HG03558 (cell line): ENCODE data around the gene HMCN1.
"Not testable (repeated sequence)": the region's sequence is repeated elsewhere in the genome, so short reads cannot be mapped to it uniquely, and the experiment has no call there.

ENCODE experiments used
- ATAC-seq: cut with Tn5 transposase; IDR thresholded peaks from one replicate; pipeline ENCODE4 v1.9.1; 2021; ENCODE audit warnings: moderate number of reproducible peaks; ENCODE audit not compliant: unreplicated experiment; ENCODE audit errors: extremely low read depth

The HMCN1 gene

GRCh38 chr1:185892831-185893403 lies 158.7 kb downstream of the HMCN1 start:
- not testable (repeated sequence) for ATAC-seq

DNA sequence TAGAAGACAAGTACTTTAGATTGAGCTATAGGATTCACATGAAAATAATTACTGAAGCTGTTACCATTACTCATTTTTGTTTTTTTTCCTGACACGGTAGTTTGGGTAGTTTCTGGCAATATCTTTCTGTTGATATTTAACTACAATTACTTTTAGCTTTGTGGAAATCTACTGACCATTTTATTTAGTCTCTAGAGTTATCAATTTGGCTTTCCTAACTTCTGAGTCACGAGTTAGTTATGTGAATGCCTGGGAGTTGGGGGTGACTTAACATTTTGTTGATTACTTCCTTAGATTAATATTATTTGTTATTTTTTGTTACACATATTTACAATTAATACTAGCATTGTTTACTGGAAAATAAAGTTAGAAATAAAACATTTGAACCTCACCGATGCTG lies 160.6 kb downstream of the HMCN1 start:
- ATAC-seq = no peak

DNA sequence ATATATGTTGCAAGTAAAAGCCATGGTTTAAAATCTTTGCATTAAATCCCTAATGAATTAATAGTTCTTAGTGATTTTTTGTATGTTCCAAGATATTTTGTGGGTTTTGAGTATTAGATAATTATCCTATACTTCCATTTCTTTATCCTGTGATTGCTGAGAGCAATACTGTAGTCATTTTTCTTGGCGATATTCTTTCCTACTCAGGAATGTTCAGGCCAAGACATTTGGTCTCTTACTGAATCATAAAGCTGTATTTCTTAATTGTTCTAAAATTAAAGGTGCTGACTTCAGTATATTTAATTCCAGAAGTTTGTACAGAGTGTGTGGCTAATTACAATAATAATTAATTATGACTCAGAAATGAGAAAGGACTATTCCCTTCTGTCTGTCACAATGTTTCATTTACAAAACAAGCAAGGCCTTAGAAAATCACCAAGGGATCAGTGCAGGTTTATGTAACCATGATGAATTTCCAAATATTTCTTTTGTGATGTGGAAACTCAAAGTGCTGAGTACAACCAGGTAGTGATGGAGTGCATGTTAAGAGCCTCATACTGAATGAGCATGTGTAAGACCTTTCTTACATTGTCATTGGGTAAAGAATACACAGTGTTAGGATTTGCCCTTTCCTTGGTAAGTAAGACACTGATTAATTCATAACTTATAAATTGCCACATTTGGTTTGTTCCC lies 161.2 kb downstream of the HMCN1 start:
- no peak for ATAC-seq

GRCh38 chr1:185896863-185897262 lies 162.7 kb downstream of the HMCN1 start:
- ATAC-seq = no peak

DNA sequence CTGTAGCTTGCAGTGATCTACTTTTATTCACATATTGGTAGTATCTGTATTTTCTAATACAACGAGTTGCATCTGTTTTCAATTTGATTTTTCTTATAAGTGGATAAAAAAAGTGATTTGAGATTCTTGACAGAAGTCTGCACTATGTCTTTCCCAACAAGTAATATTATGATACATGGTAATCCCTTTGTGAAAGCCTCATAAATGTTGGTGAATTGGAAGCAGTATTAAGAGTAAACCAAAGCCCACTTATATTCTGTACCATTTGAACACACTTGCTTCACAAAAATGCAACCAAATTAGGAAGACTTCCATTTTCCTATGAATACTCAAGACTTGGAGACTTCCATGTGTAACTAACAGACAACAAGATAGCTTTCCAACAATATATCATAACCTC lies 172.0 kb downstream of the HMCN1 start:
- ATAC-seq = no peak

GRCh38 chr1:185907246-185907645 lies 173.1 kb downstream of the HMCN1 start:
- ATAC-seq = no peak

DNA sequence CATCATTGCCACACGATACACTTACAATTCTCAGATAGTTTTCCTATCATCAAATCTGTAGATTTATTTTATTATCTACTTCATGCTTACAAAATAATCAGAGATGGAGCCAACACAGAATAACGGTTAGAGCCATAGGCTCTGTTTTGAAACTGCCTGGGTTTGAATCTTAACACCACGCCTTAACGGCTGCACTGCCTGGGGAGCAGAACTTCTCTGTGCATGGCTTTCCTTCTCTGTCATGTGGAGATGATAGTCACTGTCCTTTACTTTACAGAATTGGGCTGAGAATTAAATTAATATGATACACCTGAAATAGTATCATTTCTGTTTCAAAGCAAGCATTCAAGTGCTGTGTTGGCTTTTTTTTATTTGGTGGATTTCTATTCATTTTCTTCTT lies 177.8 kb downstream of the HMCN1 start:
- ATAC-seq = no peak

DNA sequence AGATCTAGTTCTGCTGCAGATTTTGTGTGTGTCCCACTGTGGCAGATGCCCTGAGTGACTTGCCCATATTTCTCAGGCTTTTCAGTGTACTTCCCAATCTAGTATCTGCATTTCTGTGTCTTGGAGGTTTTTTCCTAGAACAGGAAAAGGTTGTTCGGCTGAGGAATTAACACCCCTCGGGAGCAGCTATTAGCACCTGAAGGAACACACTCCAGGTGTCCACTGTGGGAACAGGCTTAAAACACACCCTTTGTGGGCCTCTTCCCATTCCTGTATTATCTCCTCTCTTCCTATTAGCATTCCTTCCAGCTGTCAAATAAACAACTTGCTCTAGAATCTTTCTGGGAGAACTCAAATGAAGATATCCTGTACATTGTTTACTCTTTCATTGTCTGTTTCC lies 178.3 kb downstream of the HMCN1 start:
- ATAC-seq = no peak

DNA sequence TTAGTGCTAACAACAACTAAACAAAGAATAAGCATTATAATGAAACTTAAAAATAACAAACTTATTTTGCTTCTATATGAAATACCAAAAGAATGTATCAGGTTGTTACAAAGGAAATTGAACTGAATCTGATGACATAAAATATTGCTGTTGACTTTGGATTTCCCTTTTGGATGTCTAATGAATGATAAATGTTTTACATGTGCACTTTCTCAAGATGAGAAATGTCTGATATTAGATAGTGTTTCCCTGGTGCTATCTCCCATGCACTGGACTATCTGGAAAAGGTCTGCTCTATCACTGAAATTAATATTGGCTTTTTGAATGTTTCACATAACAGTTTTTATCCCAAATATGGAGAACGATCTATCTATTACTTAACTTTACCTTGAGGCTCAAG lies 179.9 kb downstream of the HMCN1 start:
- ATAC-seq = no peak

GRCh38 chr1:185916861-185917260 lies 182.7 kb downstream of the HMCN1 start:
- ATAC-seq = no peak

- no peak for ATAC-seq
Measured at GRCh38 chr1:185917646-185918045, 183.5 kb downstream of the HMCN1 start.

GRCh38 chr1:185920602-185921001 lies 186.4 kb downstream of the HMCN1 start:
- ATAC-seq = no peak

GRCh38 chr1:185921636-185922035 lies 187.4 kb downstream of the HMCN1 start:
- ATAC-seq = no peak

GRCh38 chr1:185926588-185926987 lies 192.4 kb downstream of the HMCN1 start:
- ATAC-seq = no peak

DNA sequence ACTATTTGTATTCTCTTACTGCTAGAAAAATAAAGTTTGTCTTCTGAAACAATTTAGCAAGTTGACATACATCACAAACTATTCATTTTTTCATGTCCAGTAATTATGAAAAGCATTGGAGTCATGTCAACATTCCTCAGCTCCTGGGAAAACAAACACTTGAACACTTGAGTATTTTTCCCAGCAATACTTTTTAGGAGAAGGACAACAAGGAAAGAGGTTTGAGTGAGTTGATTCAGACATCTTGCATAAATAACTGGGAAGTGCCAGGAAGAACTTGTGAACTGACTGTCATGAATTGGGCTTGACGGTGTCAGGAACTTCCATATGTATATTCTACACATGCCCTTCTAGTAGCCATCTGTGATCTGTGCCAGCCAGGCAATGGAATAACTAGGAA lies 195.6 kb downstream of the HMCN1 start:
- ATAC-seq = no peak

DNA sequence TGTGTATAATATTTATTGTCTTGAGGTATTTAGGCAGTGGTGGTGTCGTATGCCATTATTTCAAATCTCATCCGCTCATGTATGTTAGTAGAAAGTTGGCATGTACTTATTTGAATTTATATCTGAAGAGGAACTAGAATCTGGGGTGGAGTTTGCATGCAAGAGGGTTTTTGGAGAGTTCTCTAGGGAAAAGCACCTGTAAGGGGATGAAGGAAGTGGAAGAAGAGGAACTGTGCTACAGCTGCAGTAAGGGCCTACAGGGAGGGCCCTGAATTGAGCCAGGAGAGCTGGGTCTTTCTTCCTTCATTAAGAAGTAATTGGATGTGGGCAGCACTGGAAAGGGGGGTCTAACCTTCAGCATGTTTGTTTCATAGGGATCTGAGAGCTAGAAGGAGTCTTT lies 197.2 kb downstream of the HMCN1 start:
- ATAC-seq = no peak

- ATAC-seq = no peak
Measured at GRCh38 chr1:185933580-185933979, 199.4 kb downstream of the HMCN1 start.

- ATAC-seq = no peak
Measured at GRCh38 chr1:185934476-185935189, 200.4 kb downstream of the HMCN1 start.

DNA sequence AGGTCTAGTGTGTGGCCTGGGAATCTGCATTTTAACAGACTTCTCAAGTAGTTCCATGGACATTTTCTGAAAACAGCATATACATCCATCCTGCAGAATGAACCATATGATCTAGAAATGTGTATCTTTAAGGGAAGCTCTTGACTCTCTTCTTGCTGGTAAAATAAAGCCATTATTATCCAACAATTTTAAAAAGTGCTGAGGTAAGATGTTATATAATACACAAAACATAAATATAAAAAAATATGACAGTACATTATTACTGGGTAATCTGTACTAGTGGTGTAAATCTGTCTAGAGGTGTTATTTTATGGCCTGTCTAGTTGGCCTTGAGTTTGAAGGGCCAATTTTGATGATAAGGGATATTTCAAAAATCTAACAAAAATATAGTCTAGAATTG lies 201.2 kb downstream of the HMCN1 start:
- no peak for ATAC-seq

DNA sequence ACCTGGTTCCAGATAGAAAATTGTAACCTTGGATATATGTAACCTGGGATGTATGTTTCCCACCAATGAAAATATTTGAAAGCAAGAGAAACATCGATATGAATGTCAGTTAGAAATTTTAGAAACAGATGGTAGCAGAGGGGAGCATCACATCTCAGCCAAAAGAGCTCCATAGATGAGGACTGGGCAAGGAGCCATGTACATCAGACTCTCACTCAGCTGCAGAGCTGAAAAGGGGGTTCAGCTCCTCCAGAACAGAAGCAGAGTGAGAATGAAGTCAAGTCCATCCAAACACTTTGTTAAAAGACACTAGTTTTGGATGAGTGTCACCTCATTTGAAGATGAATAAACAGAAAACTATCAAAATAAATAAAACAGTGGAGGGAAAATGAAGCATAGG lies 202.4 kb downstream of the HMCN1 start:
- no peak for ATAC-seq

DNA sequence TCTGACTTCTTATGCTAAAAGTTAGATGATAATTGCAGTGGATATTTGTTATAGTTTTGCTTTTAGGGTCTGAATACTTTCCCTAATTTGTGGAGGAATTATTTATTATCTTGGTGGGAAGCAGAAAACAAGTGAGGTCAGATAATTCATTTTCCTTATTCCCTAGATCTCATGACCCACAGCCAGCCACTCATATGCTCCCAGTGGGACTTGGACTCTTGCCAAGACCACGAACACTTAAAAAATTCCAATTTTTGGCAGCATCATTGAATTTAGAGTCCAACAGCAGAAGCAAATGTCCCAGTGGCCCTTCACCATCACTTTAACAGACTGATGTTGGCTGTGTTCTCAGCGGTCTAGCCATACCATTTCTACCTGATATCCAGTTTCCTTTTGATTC lies 204.2 kb downstream of the HMCN1 start:
- no peak for ATAC-seq

DNA sequence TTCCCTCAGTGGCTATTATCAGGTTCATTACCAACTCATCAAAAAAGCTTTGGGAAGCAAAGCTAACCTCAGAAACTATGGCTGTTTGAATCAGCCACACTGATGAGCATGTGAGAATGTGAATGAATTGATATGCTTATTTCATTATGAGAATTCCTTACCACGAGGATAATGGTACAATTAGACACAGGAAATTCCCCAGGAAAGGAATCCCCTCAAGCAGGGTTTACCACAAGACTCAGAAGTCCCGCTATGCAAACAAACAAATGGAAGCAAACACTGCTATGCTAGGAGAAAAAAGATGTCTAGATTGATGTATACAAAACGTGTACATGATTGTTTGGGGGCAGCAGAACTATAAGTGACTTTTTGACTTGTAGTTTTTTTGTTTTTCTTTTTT lies 205.0 kb downstream of the HMCN1 start:
- no peak for ATAC-seq
